Germinal center (tissue), 1 donor: ENCODE data around the gene ARFGAP1.

Experiments
- DNase-seq: peaks from one replicate; pipeline ENCODE4 v3.0.0; 2012; ENCODE audit warnings: mixed read lengths, low spot score

ARFGAP1 gene

DNA sequence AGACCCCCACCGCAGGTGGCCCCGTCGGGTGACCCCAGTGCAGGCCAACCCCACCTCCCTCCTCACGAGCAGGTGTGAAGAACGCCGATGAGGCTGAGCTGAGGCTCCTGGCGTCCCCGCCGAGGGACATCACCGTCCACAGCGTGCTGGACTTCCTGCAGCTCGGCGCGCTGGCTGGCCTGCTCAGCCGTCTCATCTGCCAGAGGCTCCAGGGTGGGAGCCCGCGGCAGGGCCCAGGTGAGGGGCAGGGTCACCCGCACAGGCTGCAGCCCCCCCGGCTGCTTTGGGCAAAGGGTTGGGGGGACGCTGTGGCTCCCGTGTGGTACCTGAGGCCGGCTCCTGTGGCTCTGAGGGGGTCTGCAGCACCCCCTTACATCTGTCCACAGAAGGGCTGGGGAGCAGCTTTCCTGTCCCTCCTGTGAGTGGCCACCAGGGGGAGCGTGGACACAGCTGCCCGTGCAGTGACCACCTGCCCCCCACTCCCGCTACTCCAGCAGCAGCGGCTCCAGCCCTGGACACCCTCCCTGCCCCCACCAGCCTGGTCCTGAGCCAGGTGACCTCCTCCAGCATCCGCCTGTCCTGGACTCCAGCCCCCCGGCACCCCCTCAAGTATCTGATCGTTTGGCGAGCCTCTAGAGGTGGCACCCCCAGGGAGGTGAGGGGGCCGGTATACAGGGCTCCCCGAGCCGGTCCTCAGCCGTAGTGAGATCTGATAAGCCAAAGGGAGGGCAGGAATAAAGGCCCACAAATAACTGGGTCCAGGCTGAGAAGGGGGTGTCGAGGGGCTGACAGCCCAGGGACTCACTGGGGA is 36.9 kb downstream of the ARFGAP1 start:
- DNase-seq, result no peak

GRCh38 chr20:63310265-63310991 is 37.8 kb downstream of the ARFGAP1 start:
- DNase-seq, result no peak

DNA sequence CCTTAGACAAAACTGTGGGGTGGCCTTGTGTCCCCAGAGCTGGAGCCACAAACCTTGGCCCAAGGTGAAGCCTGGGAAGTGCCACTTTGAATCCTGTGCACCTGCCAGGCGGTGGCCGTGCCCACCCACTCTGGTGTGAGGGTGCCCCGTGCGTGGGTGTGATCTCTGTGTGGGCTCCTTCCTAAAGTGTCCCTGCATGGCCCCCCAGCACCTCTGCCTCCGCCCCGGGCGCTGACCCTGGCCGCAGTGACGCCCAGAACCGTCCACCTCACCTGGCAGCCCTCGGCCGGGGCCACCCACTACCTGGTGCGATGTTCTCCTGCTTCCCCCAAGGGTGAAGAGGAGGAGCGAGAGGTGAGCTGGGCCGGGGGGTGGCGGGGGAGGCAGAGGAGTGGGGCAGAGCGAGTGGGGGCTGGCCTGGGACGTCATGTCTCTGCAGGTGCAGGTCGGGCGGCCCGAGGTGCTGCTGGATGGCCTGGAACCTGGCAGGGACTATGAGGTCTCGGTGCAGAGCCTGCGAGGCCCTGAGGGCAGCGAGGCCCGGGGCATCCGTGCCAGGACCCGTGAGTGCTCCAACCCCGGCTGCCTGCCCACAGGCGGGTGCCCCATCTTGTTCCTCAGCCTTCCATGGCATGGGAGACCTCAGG is 38.7 kb downstream of the ARFGAP1 start:
- DNase-seq, result no peak

- DNase-seq, result no peak
Observed at GRCh38 chr20:63311833-63312243, 39.2 kb downstream of the ARFGAP1 start.

DNA sequence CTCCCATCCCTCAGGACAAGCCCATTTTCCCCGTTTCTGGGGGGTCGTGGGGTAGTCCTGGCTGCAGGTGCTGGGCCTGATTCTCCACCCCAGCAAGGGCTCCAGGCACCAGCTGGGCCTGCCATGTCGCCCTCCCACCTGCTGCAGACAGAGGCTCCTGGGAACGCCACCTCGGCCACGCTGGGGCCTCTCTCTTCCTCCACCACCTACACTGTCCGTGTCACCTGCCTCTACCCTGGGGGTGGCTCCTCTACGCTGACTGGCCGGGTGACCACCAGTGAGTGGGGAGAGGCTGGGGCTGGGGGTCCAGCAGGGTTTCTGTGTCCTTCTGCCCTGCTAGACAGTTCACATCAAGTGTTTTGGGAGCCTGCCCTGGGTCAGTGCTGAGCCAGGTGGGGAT is 39.7 kb downstream of the ARFGAP1 start:
- no peak for DNase-seq

- DNase-seq, result no peak
Observed at GRCh38 chr20:63312690-63313348, 40.2 kb downstream of the ARFGAP1 start.

- no peak for DNase-seq
Observed at GRCh38 chr20:63313349-63314014, 40.9 kb downstream of the ARFGAP1 start.

DNA sequence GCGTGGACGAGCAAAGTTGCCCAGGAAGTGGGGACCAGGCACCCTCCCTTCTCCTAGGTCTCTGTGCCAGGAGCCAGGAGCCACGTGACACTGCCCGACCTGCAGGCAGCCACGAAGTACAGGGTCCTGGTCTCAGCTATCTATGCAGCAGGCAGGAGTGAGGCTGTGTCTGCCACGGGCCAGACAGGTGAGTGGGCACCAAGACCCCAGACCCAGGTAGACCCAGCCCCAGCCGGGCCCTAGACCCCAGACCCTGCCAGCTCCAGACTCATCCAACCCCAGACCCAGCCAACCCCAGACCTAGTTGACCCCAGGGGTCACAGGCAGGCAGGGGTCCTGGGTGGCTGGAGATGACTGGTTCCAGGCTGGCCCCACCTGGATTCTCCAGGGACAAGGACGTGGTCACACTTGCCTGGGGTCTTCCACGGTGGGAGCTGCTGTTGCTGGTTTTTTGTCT is 41.4 kb downstream of the ARFGAP1 start:
- DNase-seq, result no peak

DNA sequence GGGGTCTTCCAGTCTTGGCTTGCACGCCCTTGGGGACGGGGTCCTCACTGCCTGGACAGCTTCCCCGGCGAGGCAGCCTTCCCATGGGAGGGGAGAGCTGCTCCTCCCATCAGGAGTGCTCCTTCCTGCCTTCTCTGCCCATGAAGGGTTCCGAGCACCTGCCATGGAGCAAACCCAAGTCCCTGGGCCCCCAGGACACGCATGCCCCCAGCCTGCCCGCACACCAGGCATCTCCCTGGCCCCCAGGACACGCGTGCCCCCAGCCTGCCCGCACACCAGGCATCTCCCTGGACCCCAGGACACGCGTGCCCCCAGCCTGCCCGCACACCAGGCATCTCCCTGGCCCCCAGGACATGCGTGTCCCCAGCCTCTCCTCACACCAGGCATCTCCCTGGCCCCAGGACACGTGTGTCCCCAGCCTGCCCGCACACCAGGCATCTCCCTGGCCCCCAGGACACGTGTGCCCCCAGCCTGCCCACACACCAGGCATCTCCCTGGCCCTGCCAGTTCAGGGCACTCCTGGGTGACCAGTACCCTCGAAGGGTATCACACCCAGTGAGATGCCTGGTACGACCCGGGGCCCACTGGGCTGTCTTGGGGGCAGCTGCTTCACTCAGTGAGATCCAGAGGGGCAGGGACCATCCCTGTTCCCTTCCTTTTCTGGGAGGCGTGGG is 42.1 kb downstream of the ARFGAP1 start:
- no peak for DNase-seq

- no peak for DNase-seq
Observed at GRCh38 chr20:63315240-63315689, 42.7 kb downstream of the ARFGAP1 start.

GRCh38 chr20:63315731-63316491 is 43.3 kb downstream of the ARFGAP1 start:
- DNase-seq, result no peak

DNA sequence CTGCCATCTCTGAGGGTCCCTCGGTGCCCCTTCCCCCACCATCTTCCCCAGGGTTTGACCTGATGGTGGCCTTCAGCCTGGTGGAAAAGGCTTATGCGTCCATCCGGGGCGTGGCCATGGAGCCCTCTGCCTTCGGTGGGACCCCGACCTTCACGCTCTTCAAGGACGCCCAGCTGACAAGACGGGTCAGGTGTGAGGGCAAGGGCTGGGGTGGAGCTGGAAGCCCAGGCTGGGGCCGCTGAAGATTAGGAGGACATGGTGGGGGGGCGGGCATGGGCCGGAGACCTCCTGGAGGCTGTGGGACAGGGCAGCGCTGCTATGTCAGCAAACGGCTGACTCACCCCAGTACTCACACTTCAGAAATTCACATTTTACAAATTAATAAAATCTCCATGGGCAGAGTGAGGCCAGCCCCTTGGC is 43.9 kb downstream of the ARFGAP1 start:
- DNase-seq, result no peak

DNA sequence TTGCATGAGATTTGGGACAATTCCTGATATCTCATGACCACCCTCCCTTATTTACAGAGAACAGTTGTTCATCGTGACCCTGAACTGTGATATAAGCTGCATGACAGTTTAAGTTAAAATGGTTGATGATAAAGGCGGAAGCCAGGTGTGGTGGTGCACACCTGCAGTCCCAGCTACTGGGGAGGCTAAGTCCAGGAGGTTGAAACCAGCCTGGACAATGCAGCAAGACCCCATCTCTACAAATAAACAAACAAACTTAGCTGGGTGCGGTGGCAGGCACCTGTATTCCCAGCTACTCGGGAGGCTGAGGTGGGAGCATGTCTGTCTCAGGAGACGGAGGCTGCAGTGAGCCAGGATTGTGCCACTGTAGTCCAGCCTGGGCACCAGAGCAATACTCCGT is 44.4 kb downstream of the ARFGAP1 start:
- no peak for DNase-seq

GRCh38 chr20:63317601-63318291 is 45.1 kb downstream of the ARFGAP1 start:
- no peak for DNase-seq

- DNase-seq, result no peak
Observed at GRCh38 chr20:63318391-63319163, 46.0 kb downstream of the ARFGAP1 start.

GRCh38 chr20:63319164-63320040 is 46.8 kb downstream of the ARFGAP1 start:
- no peak for DNase-seq

- DNase-seq, result no peak
Observed at GRCh38 chr20:63320041-63320511, 47.5 kb downstream of the ARFGAP1 start.
